Endothelial cell of umbilical vein (primary cell): ENCODE measurements around the gene ABCC1.

Experiments
- CTCF ChIP-seq, 2 donors: IDR thresholded peaks; 1 replicate in 1 of 2; 2 replicates in 1 of 2; pipeline ENCODE4 v1.5.1; 2011; ENCODE audit warnings: low read length in 2 of 2, mild to moderate bottlenecking in 2 of 2, moderate library complexity in 2 of 2, control low read depth in 1 of 2, inconsistent platforms in 1 of 2, low read depth in 1 of 2; ENCODE audit not compliant: insufficient read depth in 1 of 2; ENCODE audit errors: extremely low read depth in 1 of 2
- EZH2 ChIP-seq: IDR thresholded peaks from 2 replicates; pipeline ENCODE4 v1.6.1; 2012; ENCODE audit warnings: borderline replicate concordance, low read depth, mild to moderate bottlenecking, moderate library complexity, low read length, inconsistent platforms; ENCODE audit not compliant: severe bottlenecking
- FOS ChIP-seq: IDR thresholded peaks from 2 replicates; pipeline ENCODE4 v1.6.1; 2011; ENCODE audit warnings: mild to moderate bottlenecking, low read length, moderate library complexity, borderline replicate concordance; ENCODE audit not compliant: insufficient read depth
- MAX ChIP-seq: IDR thresholded peaks from 2 replicates; pipeline ENCODE4 v1.6.1; 2011; ENCODE audit not compliant: insufficient read depth, insufficient read length
- MYC ChIP-seq: IDR thresholded peaks from one replicate; pipeline ENCODE4 v1.6.1; 2011; ENCODE audit warnings: mild to moderate bottlenecking, low read depth, low read length
- POLR2A ChIP-seq: IDR thresholded peaks from 2 replicates; pipeline ENCODE4 v1.6.1; 2012; ENCODE audit warnings: low read depth, mild to moderate bottlenecking, control low read depth, low read length
- POLR2AphosphoS5 ChIP-seq: IDR thresholded peaks from 2 replicates; pipeline ENCODE4 v1.6.1; 2012; ENCODE audit warnings: low read depth, mild to moderate bottlenecking, control low read depth, low read length, moderate library complexity; ENCODE audit not compliant: insufficient read depth

- no peak for TF ChIP-seq CTCF (IDR thresholded peaks at IDR 0.05; ENCODE audit: extremely low read depth in 1 of 2, insufficient read depth in 1 of 2, low read depth in 1 of 2, low read length in 2 of 2)
- TF ChIP-seq POLR2A = no peak
- TF ChIP-seq FOS = no peak
- TF ChIP-seq MAX = no peak
- no peak for TF ChIP-seq EZH2
- TF ChIP-seq POLR2AphosphoS5 = no peak
- no peak for TF ChIP-seq MYC
These were observed 195.9 kb downstream of the ABCC1 start for GRCh38 chr16:16145286-16145685.
